Measurements from ENCODE around the gene PICALM. TPM values are rescaled to one million over a fixed set of nuclear protein-coding genes. Genes with fewer than 3 reads are reported as not detected.

Gene PICALM
- total RNA-seq, 1 donor from 2014 or later, result 204 TPM

GRCh38 chr11:86056351-86056854 is 12.5 kb downstream of the PICALM start:
- Histone ChIP-seq H4K20me1 (ENCODE audit: low read depth) (peaks cover 87% of the 10 kb centered on the region), H3K9ac (no peak overlapping the region), H3K9me3 (ENCODE audit: low read depth) (no peaks in the 10 kb centered on the region), H3K4me1 (no peaks in the 10 kb centered on the region), H3F3A (ENCODE audit: low read depth) (no peaks in the 10 kb centered on the region), H3K79me2 (ENCODE audit: low read depth) (peaks cover 100% of the 10 kb centered on the region), H3K27me3 (no peaks in the 10 kb centered on the region), H3K27ac (no peak overlapping the region), H3K4me2 (no peak overlapping the region), H3K4me3 (no peak overlapping the region), H2AFZ (replicated peaks) (no peak overlapping the region), H3K36me3 (no peaks in the 10 kb centered on the region)
- H3K4me1 Mint-ChIP-seq, result no peaks in the 10 kb centered on the region
- H3K9me3 Mint-ChIP-seq, result peaks cover 27% of the 10 kb centered on the region
- TF ChIP-seq EZH2phosphoT487 (IDR thresholded peaks at IDR 0.05) (no peak), EZH2 (IDR thresholded peaks at IDR 0.05) (no peak), CTCF (IDR thresholded peaks at IDR 0.05) (no peak)
- no peak overlapping the region for H3K27ac Mint-ChIP-seq
- peaks cover 45% of the 10 kb centered on the region for H3K36me3 Mint-ChIP-seq
- H3K4me3 Mint-ChIP-seq, result no peak overlapping the region
- DNase-seq (ENCODE audit: low spot score), result no peak
- peaks cover 2% of the 10 kb centered on the region for H3K27me3 Mint-ChIP-seq (ENCODE audit: insufficient read depth, low read depth)

GRCh38 chr11:86052693-86053641 is 15.9 kb downstream of the PICALM start:
- H3K4me2 ChIP-seq, result no peak overlapping the region
- H3K9ac ChIP-seq, result no peak overlapping the region
- DNase-seq (ENCODE audit: low spot score), result no peak
- no peaks in the 10 kb centered on the region for H3K27me3 ChIP-seq
- H2AFZ ChIP-seq (replicated peaks), result no peak overlapping the region
- H4K20me1 ChIP-seq (ENCODE audit: low read depth), result peaks cover 58% of the 10 kb centered on the region
- H3K27ac Mint-ChIP-seq, result no peak overlapping the region
- no peaks in the 10 kb centered on the region for H3K9me3 ChIP-seq (ENCODE audit: low read depth)
- H3F3A ChIP-seq (ENCODE audit: low read depth), result no peaks in the 10 kb centered on the region
- no peak overlapping the region for H3K27ac ChIP-seq
- H3K27me3 Mint-ChIP-seq (ENCODE audit: insufficient read depth, low read depth), result no peaks in the 10 kb centered on the region
- H3K4me3 ChIP-seq, result no peak overlapping the region
- H3K4me3 Mint-ChIP-seq, result no peak overlapping the region
- H3K36me3 Mint-ChIP-seq, result peaks cover 37% of the 10 kb centered on the region
- no peak for TF ChIP-seq CTCF (IDR thresholded peaks at IDR 0.05)
- TF ChIP-seq EZH2 (IDR thresholded peaks at IDR 0.05), result no peak
- no peak for TF ChIP-seq EZH2phosphoT487 (IDR thresholded peaks at IDR 0.05)
- peaks cover 100% of the 10 kb centered on the region for H3K79me2 ChIP-seq (ENCODE audit: low read depth)
- no peaks in the 10 kb centered on the region for H3K36me3 ChIP-seq
- peaks cover 20% of the 10 kb centered on the region for H3K9me3 Mint-ChIP-seq
- no peaks in the 10 kb centered on the region for H3K4me1 Mint-ChIP-seq
- no peaks in the 10 kb centered on the region for H3K4me1 ChIP-seq

GRCh38 chr11:86050196-86050709 is 18.6 kb downstream of the PICALM start:
- H3F3A ChIP-seq (ENCODE audit: low read depth), result no peaks in the 10 kb centered on the region
- DNase-seq (ENCODE audit: low spot score), result no peak
- Mint-ChIP-seq H3K27ac (no peak overlapping the region), H3K4me3 (no peak overlapping the region), H3K9me3 (peaks cover 16% of the 10 kb centered on the region), H3K4me1 (no peaks in the 10 kb centered on the region), H3K27me3 (ENCODE audit: insufficient read depth, low read depth) (no peaks in the 10 kb centered on the region), H3K36me3 (peaks cover 33% of the 10 kb centered on the region)
- H3K27ac ChIP-seq, result no peak overlapping the region
- H3K36me3 ChIP-seq, result no peaks in the 10 kb centered on the region
- H4K20me1 ChIP-seq (ENCODE audit: low read depth), result peaks cover 59% of the 10 kb centered on the region
- H3K4me3 ChIP-seq, result no peak overlapping the region
- H3K9ac ChIP-seq, result no peak overlapping the region
- TF ChIP-seq EZH2 (IDR thresholded peaks at IDR 0.05) (no peak), EZH2phosphoT487 (IDR thresholded peaks at IDR 0.05) (no peak), CTCF (IDR thresholded peaks at IDR 0.05) (no peak)
- no peaks in the 10 kb centered on the region for H3K27me3 ChIP-seq
- H3K79me2 ChIP-seq (ENCODE audit: low read depth), result peaks cover 100% of the 10 kb centered on the region
- no peak overlapping the region for H2AFZ ChIP-seq (replicated peaks)
- no peaks in the 10 kb centered on the region for H3K4me1 ChIP-seq
- H3K9me3 ChIP-seq (ENCODE audit: low read depth), result no peaks in the 10 kb centered on the region
- no peak overlapping the region for H3K4me2 ChIP-seq

Data from neural progenitor cell (in vitro differentiated cells).